Measurements from ENCODE around the gene PCOLCE2. TPM values are rescaled to one million over a fixed set of nuclear protein-coding genes. Genes with fewer than 3 reads are reported as not detected.

PCOLCE2 gene

GRCh38 chr3:142768338-142768737, 120.5 kb downstream of the PCOLCE2 start:
- H3K23ac ChIP-seq (ENCODE audit: low read length in 2 of 2), result no peak overlapping the region

More at GRCh38 chr3:142768338-142768737, 120.5 kb downstream of the PCOLCE2 start:
- H2BK5ac ChIP-seq (ENCODE audit: low read depth, low read length, poor library complexity, severe bottlenecking), result no peak overlapping the region
- no peak overlapping the region for H2AK5ac ChIP-seq (ENCODE audit: low read length, severe bottlenecking)
- no peaks in the 10 kb centered on the region for H3K4me1 ChIP-seq (ENCODE audit: control insufficient read depth, insufficient read depth, low read depth, low read length)
- H3K14ac ChIP-seq (ENCODE audit: low read length in 2 of 2), result no peak overlapping the region
- H2BK15ac ChIP-seq (ENCODE audit: low read depth, poor library complexity, severe bottlenecking), result no peak overlapping the region
- no peak overlapping the region for H4K91ac ChIP-seq (ENCODE audit: low read length)
- no peak overlapping the region for H4K8ac ChIP-seq (ENCODE audit: low read length)
- no peak overlapping the region for H2AFZ ChIP-seq (ENCODE audit: low read depth, low read length)
- no peak overlapping the region for H2BK120ac ChIP-seq (ENCODE audit: low read depth, low read length)
- DNase-seq, result no peak
- H2BK12ac ChIP-seq (ENCODE audit: low read length in 2 of 2), result no peak overlapping the region
- no peak overlapping the region for H3K18ac ChIP-seq (ENCODE audit: low read depth in 1 of 2, low read length in 2 of 2)
- no peak overlapping the region for H3K4me3 ChIP-seq (ENCODE audit: insufficient read depth in 1 of 2, low read depth in 1 of 2, low read length in 2 of 2)
- H3K9ac ChIP-seq (ENCODE audit: low read length), result no peak overlapping the region
- peaks cover 14% of the 10 kb centered on the region for H3K9me3 ChIP-seq (ENCODE audit: control insufficient read depth, low read length)
- H3K4ac ChIP-seq (ENCODE audit: low read depth in 1 of 2, low read length in 2 of 2), result no peak overlapping the region
- peaks cover 9% of the 10 kb centered on the region for H3K79me1 ChIP-seq (replicated peaks; ENCODE audit: low read length, poor library complexity, severe bottlenecking)
- H3K36me3 ChIP-seq (ENCODE audit: control insufficient read depth in 1 of 2, insufficient read depth in 2 of 2, low read depth in 1 of 2, low read length in 2 of 2), result peaks cover 0 to 41% of the 10 kb centered on the region in 2 experiments
- H3K27me3 ChIP-seq (ENCODE audit: control insufficient read depth in 1 of 2, insufficient read depth in 1 of 2, low read length in 2 of 2), result no peaks in the 10 kb centered on the region
- H3K27ac ChIP-seq (ENCODE audit: low read length, poor library complexity, severe bottlenecking), result no peak overlapping the region
- H3K4me2 ChIP-seq (ENCODE audit: low read length, poor library complexity, severe bottlenecking), result no peak overlapping the region

Small RNA genes within 50 kb of the gene (small RNA-seq; reads per million reads assigned to genes)
- not detected for gene RNU7-47P (ENCODE audit: low read depth)

Measured in mesenchymal stem cell (in vitro differentiated cells and primary cell).